Endothelial cell of umbilical vein (primary cell): ENCODE measurements around the gene LBR.

Source experiments
- CTCF ChIP-seq, 2 donors: IDR thresholded peaks; 1 replicate in 1 of 2; 2 replicates in 1 of 2; pipeline ENCODE4 v1.5.1; 2011; ENCODE audit warnings: low read length in 2 of 2, mild to moderate bottlenecking in 2 of 2, moderate library complexity in 2 of 2, control low read depth in 1 of 2, inconsistent platforms in 1 of 2, low read depth in 1 of 2; ENCODE audit not compliant: insufficient read depth in 1 of 2; ENCODE audit errors: extremely low read depth in 1 of 2
- JUN ChIP-seq: IDR thresholded peaks from 2 replicates; pipeline ENCODE4 v1.6.1; 2011; ENCODE audit warnings: borderline replicate concordance, low read depth; ENCODE audit not compliant: insufficient read length, insufficient read depth
- POLR2A ChIP-seq: IDR thresholded peaks from 2 replicates; pipeline ENCODE4 v1.6.1; 2012; ENCODE audit warnings: low read depth, mild to moderate bottlenecking, control low read depth, low read length
- POLR2AphosphoS5 ChIP-seq: IDR thresholded peaks from 2 replicates; pipeline ENCODE4 v1.6.1; 2012; ENCODE audit warnings: low read depth, mild to moderate bottlenecking, control low read depth, low read length, moderate library complexity; ENCODE audit not compliant: insufficient read depth

GRCh38 chr1:225431081-225431863 lies 3.4 kb upstream of the LBR start:
- TF ChIP-seq CTCF (IDR thresholded peaks at IDR 0.05; ENCODE audit: extremely low read depth in 1 of 2, insufficient read depth in 1 of 2, low read depth in 1 of 2, low read length in 2 of 2) (no peak), JUN (no peak), POLR2A (no peak), POLR2AphosphoS5 (no peak)
